ENCODE results near the gene IFI44L. TPM values are rescaled to one million over a fixed set of nuclear protein-coding genes. Genes with fewer than 3 reads are reported as not detected.
A peak's percentile ranks its signal among the peaks of the same experiment; 100 is the strongest.

The IFI44L gene
- total RNA-seq (2014; rRNA removed; shearing (Covaris generic); ENCODE audit: low replicate concordance) = 0.13 and 15.0 TPM in 2 replicates

- DNase-seq = peak; percentile 31
- no peaks in the 10 kb centered on the region for H3K9me3 ChIP-seq
- H3K4me3 ChIP-seq = peak within 1 kb of the TSS; percentile 38
- no peaks in the 10 kb centered on the region for H3K27me3 ChIP-seq
- H3K36me3 ChIP-seq = no peaks in the 10 kb centered on the region
Measured at GRCh38 chr1:78619803-78620579, at the start of gene IFI44L. TSS of gene IFI44L (plus strand) at chr1:78620448. CDS start at chr1:78627916, 7,468 bp downstream.

- Histone ChIP-seq H3K27me3 (no peaks in the 10 kb centered on the region), H3K4me3 (no peak overlapping the region), H3K9me3 (no peaks in the 10 kb centered on the region; the same call in 1 of the 2 replicates), H3K36me3 (no peaks in the 10 kb centered on the region)
- DNase-seq = no peak
Measured at GRCh38 chr1:78570539-78570938, 49.7 kb upstream of the IFI44L start.

GRCh38 chr1:78577257-78578100 is 42.8 kb upstream of the IFI44L start:
- no peak for DNase-seq
- no peaks in the 10 kb centered on the region; the same call in 1 of the 2 replicates for H3K9me3 ChIP-seq
- H3K36me3 ChIP-seq = no peaks in the 10 kb centered on the region
- no peaks in the 10 kb centered on the region for H3K27me3 ChIP-seq
- no peak overlapping the region for H3K4me3 ChIP-seq

GRCh38 chr1:78586572-78586971 is 33.7 kb upstream of the IFI44L start:
- no peaks in the 10 kb centered on the region for H3K27me3 ChIP-seq
- H3K9me3 ChIP-seq = no peaks in the 10 kb centered on the region
- H3K36me3 ChIP-seq = no peaks in the 10 kb centered on the region
- no peak for DNase-seq
- H3K4me3 ChIP-seq = no peak overlapping the region

- H3K36me3 ChIP-seq = no peaks in the 10 kb centered on the region
- no peak for DNase-seq
- no peaks in the 10 kb centered on the region for H3K27me3 ChIP-seq
- H3K9me3 ChIP-seq = no peaks in the 10 kb centered on the region
- H3K4me3 ChIP-seq = no peak overlapping the region
Measured at GRCh38 chr1:78587211-78587610, 33.0 kb upstream of the IFI44L start.

- no peak overlapping the region for H3K4me3 ChIP-seq
- peaks cover 13% of the 10 kb centered on the region; the same call in 1 of the 2 replicates for H3K9me3 ChIP-seq
- H3K27me3 ChIP-seq = no peaks in the 10 kb centered on the region
- DNase-seq = no peak
- no peaks in the 10 kb centered on the region for H3K36me3 ChIP-seq
Measured at GRCh38 chr1:78591971-78592370, 28.3 kb upstream of the IFI44L start.

GRCh38 chr1:78599294-78599693 is 21.0 kb upstream of the IFI44L start:
- Histone ChIP-seq H3K27me3 (no peaks in the 10 kb centered on the region), H3K36me3 (no peaks in the 10 kb centered on the region), H3K9me3 (peaks cover 7% of the 10 kb centered on the region; the same call in 1 of the 2 replicates), H3K4me3 (no peak overlapping the region)
- no peak for DNase-seq

GRCh38 chr1:78601068-78601467 is 19.2 kb upstream of the IFI44L start:
- Histone ChIP-seq H3K36me3 (no peaks in the 10 kb centered on the region), H3K9me3 (no peaks in the 10 kb centered on the region), H3K4me3 (no peak overlapping the region), H3K27me3 (no peaks in the 10 kb centered on the region)
- DNase-seq = no peak

- Histone ChIP-seq H3K4me3 (no peak overlapping the region), H3K9me3 (no peaks in the 10 kb centered on the region), H3K36me3 (no peaks in the 10 kb centered on the region), H3K27me3 (no peaks in the 10 kb centered on the region)
- DNase-seq = no peak
Measured at GRCh38 chr1:78603206-78603605, 17.0 kb upstream of the IFI44L start.

GRCh38 chr1:78604643-78605042 is 15.6 kb upstream of the IFI44L start:
- no peaks in the 10 kb centered on the region for H3K27me3 ChIP-seq
- no peak for DNase-seq
- no peak overlapping the region for H3K4me3 ChIP-seq
- no peaks in the 10 kb centered on the region for H3K36me3 ChIP-seq
- H3K9me3 ChIP-seq = no peaks in the 10 kb centered on the region

- no peak for DNase-seq
- Histone ChIP-seq H3K4me3 (no peak overlapping the region), H3K36me3 (no peaks in the 10 kb centered on the region), H3K9me3 (no peaks in the 10 kb centered on the region), H3K27me3 (no peaks in the 10 kb centered on the region)
Measured at GRCh38 chr1:78606274-78606673, 14.0 kb upstream of the IFI44L start.

- no peak for DNase-seq
- no peaks in the 10 kb centered on the region for H3K36me3 ChIP-seq
- no peaks in the 10 kb centered on the region for H3K9me3 ChIP-seq
- no peaks in the 10 kb centered on the region for H3K27me3 ChIP-seq
- no peak overlapping the region for H3K4me3 ChIP-seq
Measured at GRCh38 chr1:78607334-78607927, 12.8 kb upstream of the IFI44L start.

GRCh38 chr1:78607944-78608343 is 12.3 kb upstream of the IFI44L start:
- H3K4me3 ChIP-seq = no peak overlapping the region
- H3K36me3 ChIP-seq = no peaks in the 10 kb centered on the region
- DNase-seq = no peak
- H3K9me3 ChIP-seq = no peaks in the 10 kb centered on the region
- no peaks in the 10 kb centered on the region for H3K27me3 ChIP-seq

GRCh38 chr1:78617615-78618026 is 2.6 kb upstream of the IFI44L start:
- no peaks in the 10 kb centered on the region for H3K27me3 ChIP-seq
- no peaks in the 10 kb centered on the region for H3K36me3 ChIP-seq
- H3K9me3 ChIP-seq = no peaks in the 10 kb centered on the region
- H3K4me3 ChIP-seq = no peak overlapping the region
- DNase-seq = peak; percentile 75

GRCh38 chr1:78619032-78619431 is 1.2 kb upstream of the IFI44L start:
- no peak for DNase-seq
- no peaks in the 10 kb centered on the region for H3K27me3 ChIP-seq

GRCh38 chr1:78619446-78619802 is 824 bp upstream of the IFI44L start:
- Histone ChIP-seq H3K36me3 (no peaks in the 10 kb centered on the region), H3K9me3 (no peaks in the 10 kb centered on the region), H3K27me3 (no peaks in the 10 kb centered on the region), H3K4me3 (peak overlapping the region; percentile 38)
- no peak for DNase-seq

More at GRCh38 chr1:78619032-78619431, 1.2 kb upstream of the IFI44L start:
- Histone ChIP-seq H3K4me3 (no peak overlapping the region; the same call in 1 of the 2 replicates), H3K36me3 (no peaks in the 10 kb centered on the region), H3K9me3 (no peaks in the 10 kb centered on the region)

GRCh38 chr1:78620666-78621065 is 418 bp downstream of the IFI44L start:
- Histone ChIP-seq H3K9me3 (no peaks in the 10 kb centered on the region), H3K4me3 (peak overlapping the region; percentile 38), H3K27me3 (no peaks in the 10 kb centered on the region), H3K36me3 (no peaks in the 10 kb centered on the region)
- DNase-seq = no peak
